Mammary microvascular endothelial cell (primary cell): Measurements from ENCODE around the gene DCAF12L2. TPM values are rescaled to one million over a fixed set of nuclear protein-coding genes. Genes with fewer than 3 reads are reported as not detected.

Experiments used
- total RNA-seq: library from RNA; depleted of rRNA; stranded (reverse); fragments of >200 nt; gene quantifications from 2 replicates; pipeline ENCODE4 v1.2.3, GENCODE V29; 2015

The DCAF12L2 gene
- not detected in 2 replicates for total RNA-seq

DNA sequence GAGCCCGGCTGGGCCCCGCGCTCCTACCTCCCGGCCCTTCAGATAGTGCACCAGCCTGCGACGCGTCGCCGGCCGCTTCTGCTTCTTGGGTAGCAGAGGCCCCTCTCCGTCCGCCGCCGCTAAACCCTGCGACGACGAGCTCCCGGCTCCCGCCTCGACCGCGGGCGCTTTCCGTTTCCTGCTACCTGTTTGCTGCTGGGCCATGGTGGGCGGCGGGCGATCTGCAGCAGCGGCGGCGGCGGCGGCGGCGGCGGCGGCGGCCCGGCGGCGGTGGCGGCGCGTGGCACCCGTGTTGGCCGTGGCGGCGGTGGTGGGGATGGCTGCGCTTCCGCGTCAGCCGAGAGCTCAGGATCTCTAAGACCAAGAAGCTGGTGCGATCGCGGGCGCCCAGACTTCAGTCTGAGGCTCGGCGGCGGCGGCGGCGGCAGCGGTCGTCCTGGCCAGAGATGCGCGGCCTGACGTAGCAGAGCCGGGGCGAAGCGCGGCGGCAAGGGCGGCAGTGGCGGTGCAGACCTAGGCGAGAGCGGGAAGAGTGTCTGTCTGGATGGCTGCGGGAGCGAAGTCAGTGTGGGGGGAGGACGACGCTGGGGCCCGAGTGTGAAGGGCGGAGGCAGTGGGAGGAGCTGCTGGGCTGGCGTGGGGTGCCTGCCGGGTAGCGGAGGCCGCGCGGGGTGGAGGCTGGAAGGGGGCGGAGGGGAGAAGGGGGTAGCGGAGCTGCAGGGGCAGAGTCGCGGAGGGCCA lies at the start of gene DCAF12L2:
Gene DCAF12L2, minus strand, starts transcription at position 569 of the 741 bp plus-strand sequence. Its CDS starts 365 bp downstream, at position 204.

